HG03135 (cell line): ENCODE results near the gene MYO7B.

ENCODE experiments used
- ATAC-seq: cut with Tn5 transposase; IDR thresholded peaks from one replicate; pipeline ENCODE4 v1.9.1; 2021; ENCODE audit warnings: mild to moderate bottlenecking, moderate library complexity; ENCODE audit not compliant: unreplicated experiment

MYO7B gene

GRCh38 chr2:127535422-127535901 lies at the start of gene MYO7B:
MYO7B (plus strand) TSS chr2:127535683; CDS start chr2:127559723, 24,040 bp downstream.
- no peak for ATAC-seq

GRCh38 chr2:127485694-127486071 lies 49.8 kb upstream of the MYO7B start:
- ATAC-seq: no peak

GRCh38 chr2:127486247-127487058 lies 49.0 kb upstream of the MYO7B start:
- no peak for ATAC-seq

DNA sequence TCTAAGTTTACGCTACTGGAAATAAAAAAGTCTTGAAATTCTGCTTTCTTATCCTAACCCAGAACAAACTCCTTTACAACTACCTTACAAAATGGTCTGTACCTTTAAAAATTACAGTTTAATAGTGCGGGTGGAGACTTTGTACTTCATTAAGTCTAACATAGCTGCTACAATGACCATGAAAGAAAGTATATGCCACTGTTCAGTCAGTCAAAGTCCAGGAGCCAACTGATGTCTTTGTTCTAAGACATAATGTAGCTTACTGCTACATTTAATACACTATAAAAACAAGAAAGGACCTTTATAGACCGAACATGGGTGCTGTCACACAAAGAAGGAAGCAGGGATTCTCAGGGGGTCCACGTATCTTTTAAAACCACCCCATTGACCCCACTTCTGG lies 45.2 kb upstream of the MYO7B start:
- ATAC-seq: no peak

- no peak for ATAC-seq
Measured at GRCh38 chr2:127498386-127498785, 37.1 kb upstream of the MYO7B start.

DNA sequence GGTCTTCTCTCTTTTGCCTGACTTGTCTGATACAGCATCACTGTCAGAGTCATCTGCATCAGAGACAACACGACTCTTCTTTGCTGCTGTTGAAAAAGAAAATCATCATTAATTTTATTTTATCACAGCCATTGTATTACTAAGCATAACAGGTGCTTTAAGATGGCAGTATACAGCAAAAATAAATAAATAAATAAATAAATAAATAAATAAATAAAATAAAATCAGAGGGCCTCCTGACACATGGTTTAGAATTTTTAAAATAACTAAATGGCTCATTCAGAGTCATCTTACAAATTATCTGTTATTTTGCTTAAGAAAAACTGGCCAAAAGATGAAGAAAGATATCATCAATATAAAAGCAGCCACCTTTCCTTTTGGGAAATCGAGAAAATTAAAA lies 32.0 kb upstream of the MYO7B start:
- no peak for ATAC-seq

- ATAC-seq: no peak
Measured at GRCh38 chr2:127504552-127505430, 30.7 kb upstream of the MYO7B start.

- ATAC-seq: no peak
Measured at GRCh38 chr2:127506510-127506909, 29.0 kb upstream of the MYO7B start.

GRCh38 chr2:127508023-127508630 lies 27.4 kb upstream of the MYO7B start:
- ATAC-seq: no peak

DNA sequence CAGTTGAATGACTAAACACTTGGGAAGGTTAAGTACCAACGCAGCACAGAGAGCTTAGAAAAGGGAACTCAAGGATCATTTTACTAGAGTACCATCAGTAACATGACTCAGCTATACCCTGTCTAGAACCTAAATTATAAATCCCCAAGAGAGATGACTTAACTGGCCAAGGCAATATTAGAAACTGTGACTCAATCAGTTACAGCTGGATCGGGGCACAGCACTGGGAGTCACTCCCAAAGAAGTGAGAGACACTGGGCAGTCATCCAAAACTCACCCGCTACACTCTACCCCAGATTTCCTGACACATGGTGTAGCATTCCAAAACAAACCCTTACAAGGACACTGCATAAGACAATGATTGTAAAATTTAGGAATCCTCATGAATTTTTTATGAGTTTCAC lies 26.9 kb upstream of the MYO7B start:
- no peak for ATAC-seq

- no peak for ATAC-seq
Measured at GRCh38 chr2:127510073-127510472, 25.4 kb upstream of the MYO7B start.

GRCh38 chr2:127511090-127511695 lies 24.3 kb upstream of the MYO7B start:
- ATAC-seq: no peak

GRCh38 chr2:127511917-127512316 lies 23.6 kb upstream of the MYO7B start:
- ATAC-seq: no peak

- ATAC-seq: no peak
Measured at GRCh38 chr2:127512362-127512761, 23.1 kb upstream of the MYO7B start.

DNA sequence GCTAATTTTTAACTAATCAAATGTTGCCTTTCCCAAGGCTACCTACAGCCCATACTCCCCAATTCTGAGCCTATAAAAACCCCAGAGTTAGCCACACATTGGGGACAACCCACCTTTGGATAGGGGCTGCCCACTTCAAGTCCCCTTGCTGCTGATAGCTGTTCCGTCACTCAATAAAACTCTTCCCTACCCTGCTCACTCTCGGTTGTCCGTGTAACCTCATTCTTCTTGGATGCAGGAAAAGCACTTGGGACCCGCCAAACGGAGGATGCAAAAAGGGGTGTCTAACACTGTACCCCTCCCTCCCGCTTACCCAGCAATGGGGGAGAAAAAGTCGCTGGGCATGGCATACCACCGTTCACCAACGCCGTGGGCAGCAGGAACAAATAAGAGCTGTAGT lies 21.4 kb upstream of the MYO7B start:
- no peak for ATAC-seq

- ATAC-seq: no peak
Measured at GRCh38 chr2:127514485-127514884, 21.0 kb upstream of the MYO7B start.

GRCh38 chr2:127515383-127515915 lies 20.0 kb upstream of the MYO7B start:
- no peak for ATAC-seq

- ATAC-seq: no peak
Measured at GRCh38 chr2:127516041-127516762, 19.3 kb upstream of the MYO7B start.

DNA sequence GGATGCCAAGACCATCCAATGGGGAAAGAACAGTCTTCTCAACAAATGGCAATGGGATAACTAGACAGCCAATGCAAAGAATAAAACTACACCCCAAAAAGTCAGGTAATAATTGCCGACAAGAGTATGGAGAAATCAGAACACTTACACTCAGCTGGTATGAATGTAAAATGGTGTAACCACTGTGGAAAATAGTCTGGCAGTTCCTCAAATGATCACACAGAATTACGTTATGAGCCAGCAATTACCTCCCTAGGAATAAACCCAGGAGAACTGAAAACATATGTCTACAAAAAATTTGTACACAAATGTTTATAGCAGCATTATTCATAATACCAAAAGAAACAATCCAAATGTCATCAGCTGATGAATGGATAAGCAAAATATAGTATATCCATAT lies 18.0 kb upstream of the MYO7B start:
- ATAC-seq: no peak

- ATAC-seq: no peak
Measured at GRCh38 chr2:127520424-127520823, 15.1 kb upstream of the MYO7B start.
